H1 (cell line): Measurements from ENCODE around the gene FBXL5. TPM values are rescaled to one million over a fixed set of nuclear protein-coding genes. Genes with fewer than 3 reads are reported as not detected.

Source experiments
- CTCF ChIA-PET: fragments of 300-600 bp; sonication (Branson Sonifier 250); formaldehyde crosslinking; loops from one replicate; lab custom pipeline; 2021; ENCODE audit not compliant: partially characterized antibody; lab: Charles Lee
- POLR2A ChIA-PET: fragments of 300-600 bp; sonication (Branson Sonifier 250); formaldehyde crosslinking; loops from one replicate; lab custom pipeline; 2021; ENCODE audit warnings: inconsistent platforms; ENCODE audit not compliant: partially characterized antibody; lab: Charles Lee
- DNase-seq, 2 experiments: peaks; one replicate each; pipeline versions ENCODE4 v3.0.0 to v3.0.0-alpha.2; 2010 to 2022; ENCODE audit warnings: low spot score in 2 of 2, low read depth in 1 of 2, mixed read lengths in 1 of 2
- FAIRE-seq: peaks from 2 replicates; lab custom pipeline; 2011; peaks lifted over from hg19 to GRCh38; lab: Jason Lieb, UNC
- H2AFZ ChIP-seq: 2 replicates; pipeline ENCODE4 v1.8.1; 2012; ENCODE audit warnings: low read length, inconsistent platforms
- H2AK5ac ChIP-seq: 2 replicates; pipeline ENCODE4 v1.6.1; 2013; ENCODE audit warnings: low read depth, low read length
- H2BK120ac ChIP-seq: replicated peaks from 2 replicates; pipeline ENCODE3; 2013; ENCODE audit warnings: low read depth, low read length, inconsistent platforms
- H2BK12ac ChIP-seq: 2 replicates; pipeline ENCODE4 v1.6.1; 2013; ENCODE audit warnings: low read depth, low read length
- H2BK15ac ChIP-seq: 2 replicates; pipeline ENCODE4 v1.6.1; 2013; ENCODE audit warnings: low read length
- H2BK20ac ChIP-seq: 2 replicates; pipeline ENCODE4 v1.6.1; 2013; ENCODE audit warnings: low read length
- H2BK5ac ChIP-seq: 2 replicates; pipeline ENCODE4 v1.6.1; 2013; ENCODE audit warnings: low read depth, low read length
- H3K14ac ChIP-seq: 2 replicates; pipeline ENCODE4 v1.6.1; 2013; ENCODE audit warnings: inconsistent platforms; ENCODE audit not compliant: insufficient read length
- H3K18ac ChIP-seq: 2 replicates; pipeline ENCODE4 v1.6.1; 2013; ENCODE audit warnings: low read length; ENCODE audit errors: extremely low read depth
- H3K23ac ChIP-seq: 2 replicates; pipeline ENCODE4 v1.6.1; 2013; ENCODE audit warnings: inconsistent platforms; ENCODE audit not compliant: insufficient read length
- H3K23me2 ChIP-seq: 2 replicates; pipeline ENCODE4 v1.6.1; 2013; ENCODE audit warnings: low read depth, low read length
- H3K27ac ChIP-seq: 2 replicates; pipeline ENCODE4 v1.6.1; 2011; ENCODE audit warnings: low read depth, low read length, inconsistent platforms
- H3K27me3 ChIP-seq, 4 experiments: replicated peaks in 1 of 4; 1 replicate in 1 of 4; 2 replicates in 3 of 4; pipeline versions ENCODE4 v1.6.1 to v1.8.1; 2011 to 2013; ENCODE audit warnings: low read length in 3 of 4, mild to moderate bottlenecking in 3 of 4, inconsistent platforms in 2 of 4, mixed read lengths in 2 of 4, moderate library complexity in 1 of 4; ENCODE audit not compliant: control insufficient read depth in 3 of 4, insufficient read depth in 3 of 4; ENCODE audit errors: extremely low read depth in 1 of 4
- H3K36me3 ChIP-seq, 4 experiments: 2 replicates each; pipeline versions ENCODE4 v1.6.1 to v1.8.1; 2011 to 2013; ENCODE audit warnings: mild to moderate bottlenecking in 4 of 4, low read length in 3 of 4, moderate library complexity in 2 of 4, control low read depth in 1 of 4, inconsistent platforms in 1 of 4; ENCODE audit not compliant: insufficient read depth in 4 of 4, control insufficient read depth in 2 of 4
- H3K4ac ChIP-seq: replicated peaks from 2 replicates; pipeline ENCODE3; 2013; ENCODE audit warnings: low read length, low read depth, mixed read lengths, inconsistent platforms; ENCODE audit not compliant: insufficient read length
- H3K4me1 ChIP-seq, 4 experiments: replicated peaks in 1 of 4; 1 replicate in 1 of 4; 2 replicates in 3 of 4; pipeline versions ENCODE4 v1.6.1 to v1.8.1; 2011 to 2013; ENCODE audit warnings: low read length in 3 of 4, inconsistent platforms in 2 of 4, mixed read lengths in 1 of 4; ENCODE audit not compliant: insufficient read depth in 4 of 4, control insufficient read depth in 3 of 4
- H3K4me2 ChIP-seq, 2 experiments: 2 replicates each; pipeline versions ENCODE4 v1.6.1 to v1.8.1; 2011 to 2013; ENCODE audit warnings: low read depth in 2 of 2, low read length in 2 of 2, control low read depth in 1 of 2, inconsistent platforms in 1 of 2, mild to moderate bottlenecking in 1 of 2; ENCODE audit not compliant: insufficient read depth in 1 of 2
- H3K4me3 ChIP-seq, 4 experiments: fragments of 200-600, 300-600 bp in 1 of 4; sonication (generic), shearing (Covaris generic), sonication (Bioruptor Twin) in 1 of 4; 2 replicates each; pipeline versions ENCODE4 v1.5.1 to v1.8.1; 2011 to 2016; ENCODE audit warnings: low read length in 4 of 4, low read depth in 3 of 4, control low read depth in 2 of 4, inconsistent platforms in 2 of 4, mild to moderate bottlenecking in 2 of 4, mixed read lengths in 1 of 4, moderate library complexity in 1 of 4; ENCODE audit not compliant: insufficient read depth in 2 of 4; ENCODE audit errors: extremely low read depth in 1 of 4
- H3K56ac ChIP-seq: replicated peaks from 2 replicates; pipeline ENCODE3; 2013; ENCODE audit warnings: low read depth, mild to moderate bottlenecking, mixed read lengths, low read length, inconsistent platforms; ENCODE audit not compliant: insufficient read length
- H3K79me1 ChIP-seq: 2 replicates; pipeline ENCODE4 v1.6.1; 2013; ENCODE audit warnings: low read depth, low read length, control low read depth
- H3K79me2 ChIP-seq, 2 experiments: 2 replicates each; pipeline versions ENCODE4 v1.6.1 to v1.8.1; 2012 to 2013; ENCODE audit warnings: low read length in 2 of 2, mild to moderate bottlenecking in 2 of 2, inconsistent platforms in 1 of 2; ENCODE audit not compliant: insufficient read depth in 2 of 2, control insufficient read depth in 1 of 2
- H3K9ac ChIP-seq, 4 experiments: replicated peaks in 1 of 4; 1 replicate in 1 of 4; 2 replicates in 3 of 4; pipeline versions ENCODE4 v1.6.1 to v1.8.1; 2011 to 2013; ENCODE audit warnings: low read depth in 3 of 4, low read length in 3 of 4, control low read depth in 2 of 4, mild to moderate bottlenecking in 2 of 4, moderate library complexity in 2 of 4, inconsistent platforms in 1 of 4; ENCODE audit errors: extremely low read depth in 1 of 4
- H3K9me3 ChIP-seq, 2 experiments: 2 replicates each; pipeline versions ENCODE4 v1.6.1 to v1.8.1; 2012 to 2013; ENCODE audit warnings: mild to moderate bottlenecking in 2 of 2, moderate library complexity in 2 of 2, control low read depth in 1 of 2, inconsistent platforms in 1 of 2, low read depth in 1 of 2, low read length in 1 of 2, mixed read lengths in 1 of 2; ENCODE audit not compliant: insufficient read depth in 2 of 2
- H4K20me1 ChIP-seq, 2 experiments: replicated peaks in 1 of 2; 2 replicates each; pipeline versions ENCODE3 to v1.8.1; 2011 to 2013; ENCODE audit warnings: inconsistent platforms in 2 of 2, low read length in 2 of 2, mild to moderate bottlenecking in 1 of 2; ENCODE audit not compliant: insufficient read depth in 2 of 2, control insufficient read depth in 1 of 2
- H4K5ac ChIP-seq: 2 replicates; pipeline ENCODE4 v1.6.1; 2013; ENCODE audit warnings: low read length, low read depth, mixed read lengths, inconsistent platforms; ENCODE audit not compliant: insufficient read length
- H4K8ac ChIP-seq: 2 replicates; pipeline ENCODE4 v1.8.0; 2013; ENCODE audit warnings: mild to moderate bottlenecking, moderate library complexity, low read length, inconsistent platforms; ENCODE audit not compliant: insufficient read depth; ENCODE audit errors: extremely low read depth
- H4K91ac ChIP-seq: replicated peaks from 2 replicates; pipeline ENCODE3; 2013; ENCODE audit warnings: low read length, mixed read lengths, inconsistent platforms; ENCODE audit not compliant: insufficient read length
- WGBS, 2 experiments: shearing (Covaris generic) in 1 of 2; methylation state at CpG; one replicate each; pipeline versions ENCODE4 v1.1.6 to v1.1.7; 2013 to 2015; ENCODE audit warnings: low lambda C conversion rate in 2 of 2, mixed read lengths in 2 of 2, inconsistent platforms in 1 of 2, low coverage in 1 of 2, missing lambda C conversion rate in 1 of 2; ENCODE audit not compliant: insufficient replicate concordance in 2 of 2, insufficient coverage in 1 of 2, insufficient read length in 1 of 2; ENCODE audit errors: extremely low coverage in 1 of 2, missing lambda C conversion rate in 1 of 2; 5-methylcytosine and 5-hydroxymethylcytosine counted together
- polyA plus RNA-seq, 7 experiments: library from polyadenylated mRNA; depleted of rRNA in 3 of 7; stranded (reverse) in 5 of 7; unstranded in 2 of 7; fragments of >200 nt in 5 of 7; fragments of 200-250 nt in 2 of 7; gene quantifications; 1 replicate in 5 of 7; 2 replicates in 1 of 7; 4 replicates in 1 of 7; pipeline versions ENCODE4 v1.2.1 to v1.2.3, GENCODE V29; 2011 to 2013; ENCODE audit warnings: missing spikeins in 2 of 7, mixed read lengths in 2 of 7
- total RNA-seq: library from RNA; stranded (reverse); fragmentation: NEBNext Ultra II Directional; extraction: Animal tissue kit (Norgen Biotek cat#: 25700); gene quantifications from 2 replicates; pipeline ENCODE4 v1.2.1, GENCODE V29; 2021

Gene FBXL5
- total and polyA plus RNA-seq, 2 of the 8 experiments (the other 6 are each of a cell fraction or from before 2014, with no cell fraction given) = 34.6 to 62.7 TPM

DNA sequence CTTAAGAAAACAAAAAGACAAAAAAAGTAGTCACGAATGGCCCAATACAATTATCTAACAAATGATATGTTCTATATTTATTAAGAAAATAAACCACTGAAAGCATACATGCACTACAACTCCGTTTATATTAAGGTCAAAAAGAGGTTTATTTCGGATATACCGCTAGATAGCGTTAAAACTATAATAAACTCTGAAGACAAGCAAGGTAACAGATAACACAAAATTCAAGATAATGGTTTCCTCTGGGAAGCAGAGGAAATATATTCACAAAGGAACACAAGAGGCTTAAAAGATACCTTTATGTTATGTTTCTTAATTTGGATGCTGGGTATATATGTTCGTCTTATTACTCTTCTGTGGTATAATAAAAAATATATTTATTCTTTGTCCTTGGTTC is 21.7 kb upstream of the FBXL5 start:
- H4K5ac ChIP-seq = no peak overlapping the region
- H2BK5ac ChIP-seq = no peak overlapping the region
- CTCF ChIA-PET = interaction anchor here (2.7 kb wide), 1 partner anchor 10 kb away, joined by 8 read pairs; no protein-coding TSS in a partner anchor
- H3K14ac ChIP-seq = no peak overlapping the region
- H2AFZ ChIP-seq = no peak overlapping the region
- 91% methylated on average over 6 of the region's 6 CpGs; no CpG with 5 or more reads in 1 of the 2 experiments for WGBS, 2 experiments
- peaks cover 3 to 84% of the 10 kb centered on the region in 2 experiments; a peak in 3 of 4 replicates for H3K79me2 ChIP-seq
- H4K20me1 ChIP-seq = peaks cover 0 to 6% of the 10 kb centered on the region in 2 experiments
- no peak overlapping the region for H3K9ac ChIP-seq
- H3K18ac ChIP-seq = no peak overlapping the region
- H3K23ac ChIP-seq = no peak overlapping the region
- DNase-seq (no peak), FAIRE-seq (no peak)
- H3K23me2 ChIP-seq = no peaks in the 10 kb centered on the region
- peaks cover 0 to 6% (median 0%) of the 10 kb centered on the region in 4 experiments; a peak in 1 of 8 replicates for H3K36me3 ChIP-seq
- H3K4ac ChIP-seq = no peak overlapping the region
- H3K27me3 ChIP-seq = no peaks in the 10 kb centered on the region
- no peak overlapping the region for H2BK12ac ChIP-seq
- H3K27ac ChIP-seq = no peak overlapping the region
- no peak overlapping the region for H2BK20ac ChIP-seq
- H3K4me3 ChIP-seq = no peak overlapping the region
- no peak overlapping the region for H3K4me2 ChIP-seq
- H2BK120ac ChIP-seq = no peak overlapping the region
- H2BK15ac ChIP-seq = no peak overlapping the region
- H4K91ac ChIP-seq = no peak overlapping the region
- H3K4me1 ChIP-seq = peaks cover 0 to 6% (median 2%) of the 10 kb centered on the region in 4 experiments; a peak in 2 of 7 replicates
- H3K56ac ChIP-seq = no peak overlapping the region
- no peak overlapping the region for H4K8ac ChIP-seq
- no peaks in the 10 kb centered on the region for H3K9me3 ChIP-seq
- H2AK5ac ChIP-seq = no peak overlapping the region
- no peaks in the 10 kb centered on the region for H3K79me1 ChIP-seq
- POLR2A ChIA-PET = interaction anchor here (1.0 to 4.8 kb wide), 4 partner anchors 12 to 286 kb away, joined by 3 to 26 read pairs (median 6); partner anchors contain the start of genes FBXL5 and FGFBP2
